Fibroblast of lung (primary cell): Measurements from ENCODE around the gene SVEP1. TPM values are rescaled to one million over a fixed set of nuclear protein-coding genes. Genes with fewer than 3 reads are reported as not detected.
A peak's percentile ranks its signal among the peaks of the same experiment; 100 is the strongest.

Experiments
- DNase-seq, 2 donors: peaks; one replicate each; pipeline versions ENCODE4 v3.0.0 to v3.0.0-alpha.2; 2010; ENCODE audit warnings: low read depth in 2 of 2
- H2AFZ ChIP-seq: 2 replicates; pipeline ENCODE4 v1.5.1; 2012; ENCODE audit warnings: low read length, control low read depth, inconsistent platforms
- H3K27ac ChIP-seq: 2 replicates; pipeline ENCODE4 v1.5.1; 2011; ENCODE audit warnings: low read length, control low read depth; ENCODE audit not compliant: insufficient read depth
- H3K27me3 ChIP-seq: 2 replicates; pipeline ENCODE4 v1.5.1; 2011; ENCODE audit warnings: mild to moderate bottlenecking, low read length; ENCODE audit not compliant: control insufficient read depth, insufficient read depth
- H3K36me3 ChIP-seq: 2 replicates; pipeline ENCODE4 v1.5.1; 2011; ENCODE audit warnings: low read length; ENCODE audit not compliant: control insufficient read depth, insufficient read depth
- H3K4me1 ChIP-seq: 2 replicates; pipeline ENCODE4 v1.5.1; 2011; ENCODE audit warnings: low read length; ENCODE audit not compliant: control insufficient read depth, insufficient read depth; ENCODE audit errors: extremely low read depth
- H3K4me2 ChIP-seq: 2 replicates; pipeline ENCODE4 v1.5.1; 2011; ENCODE audit warnings: low read length, control low read depth; ENCODE audit not compliant: insufficient read depth; ENCODE audit errors: extremely low read depth
- H3K4me3 ChIP-seq, 4 experiments: fragments of 200-600 bp in 1 of 4; sonication (generic) in 1 of 4; replicated peaks in 1 of 4; 2 replicates each; pipeline ENCODE4 v1.5.1; 2011 to 2016; ENCODE audit warnings: low read length in 4 of 4, low read depth in 3 of 4, mild to moderate bottlenecking in 3 of 4, control low read depth in 2 of 4, inconsistent platforms in 1 of 4, mixed read lengths in 1 of 4; ENCODE audit not compliant: insufficient read depth in 1 of 4; ENCODE audit errors: control extremely low read depth in 1 of 4
- H3K79me2 ChIP-seq: 2 replicates; pipeline ENCODE4 v1.5.1; 2012; ENCODE audit warnings: mild to moderate bottlenecking, low read length, inconsistent platforms; ENCODE audit not compliant: control insufficient read depth, insufficient read depth
- H3K9ac ChIP-seq: 2 replicates; pipeline ENCODE4 v1.5.1; 2011; ENCODE audit warnings: mild to moderate bottlenecking, low read length, control low read depth; ENCODE audit not compliant: insufficient read depth
- H3K9me3 ChIP-seq: 2 replicates; pipeline ENCODE4 v1.5.1; 2012; ENCODE audit warnings: low read depth, low read length; ENCODE audit not compliant: control insufficient read depth, insufficient read depth
- H4K20me1 ChIP-seq: 2 replicates; pipeline ENCODE4 v1.5.1; 2011; ENCODE audit warnings: low read length; ENCODE audit not compliant: control insufficient read depth, insufficient read depth; ENCODE audit errors: extremely low read depth
- EZH2 ChIP-seq: IDR thresholded peaks from 2 replicates; pipeline ENCODE4 v1.5.1; 2012; ENCODE audit warnings: low read length, control low read depth, mild to moderate bottlenecking; ENCODE audit errors: missing control alignments
- polyA plus RNA-seq, 2 donors: library from polyadenylated mRNA; depleted of rRNA in 1 of 2; stranded (reverse) in 1 of 2; unstranded in 1 of 2; fragments of >200 nt; gene quantifications; 2 replicates each; pipeline ENCODE4 v1.2.1, GENCODE V29; 2011 to 2012; ENCODE audit warnings: missing spikeins in 1 of 2
- total RNA-seq: library from RNA; depleted of rRNA; stranded (reverse); fragments of >200 nt; gene quantifications from 2 replicates; pipeline ENCODE4 v1.2.1, GENCODE V29; 2014
- TF ChIP-seq, protein P1 (sequence below), 2 donors: IDR thresholded peaks in 1 of 2; conservative IDR thresholded peaks in 1 of 2; 1 replicate in 1 of 2; 2 replicates in 1 of 2; pipeline ENCODE4 v1.5.1; 2011 to 2012; ENCODE audit warnings: low read length in 2 of 2, control low read depth in 1 of 2, inconsistent platforms in 1 of 2, low read depth in 1 of 2, mild to moderate bottlenecking in 1 of 2

SVEP1 gene
- total and polyA plus RNA-seq, 2 donors (not counting 1 experiment from before 2014, with no cell fraction given) = 46.3 to 96.9 TPM

GRCh38 chr9:110605565-110605964 lies 26.0 kb upstream of the SVEP1 start:
- H3K9ac ChIP-seq = no peak overlapping the region
- H2AFZ ChIP-seq = no peak overlapping the region
- TF ChIP-seq EZH2 = no peak
- no peak overlapping the region for H3K4me2 ChIP-seq
- H3K36me3 ChIP-seq = no peaks in the 10 kb centered on the region
- H3K27me3 ChIP-seq = no peaks in the 10 kb centered on the region
- H3K4me3 ChIP-seq = no peak overlapping the region
- no peak for DNase-seq
- H3K9me3 ChIP-seq = no peaks in the 10 kb centered on the region
- H3K79me2 ChIP-seq = no peaks in the 10 kb centered on the region
- H3K4me1 ChIP-seq = no peaks in the 10 kb centered on the region
- H4K20me1 ChIP-seq = no peaks in the 10 kb centered on the region
- H3K27ac ChIP-seq = no peak overlapping the region

- Histone ChIP-seq H3K36me3 (no peaks in the 10 kb centered on the region), H3K4me3 (no peak overlapping the region), H3K27me3 (no peaks in the 10 kb centered on the region), H3K79me2 (no peaks in the 10 kb centered on the region), H3K4me1 (no peaks in the 10 kb centered on the region), H3K27ac (no peak overlapping the region), H3K4me2 (no peak overlapping the region), H4K20me1 (no peaks in the 10 kb centered on the region), H3K9ac (no peak overlapping the region), H3K9me3 (no peaks in the 10 kb centered on the region), H2AFZ (no peak overlapping the region)
- DNase-seq = no peak
- TF ChIP-seq EZH2 = no peak
- TF ChIP-seq, protein P1, sequence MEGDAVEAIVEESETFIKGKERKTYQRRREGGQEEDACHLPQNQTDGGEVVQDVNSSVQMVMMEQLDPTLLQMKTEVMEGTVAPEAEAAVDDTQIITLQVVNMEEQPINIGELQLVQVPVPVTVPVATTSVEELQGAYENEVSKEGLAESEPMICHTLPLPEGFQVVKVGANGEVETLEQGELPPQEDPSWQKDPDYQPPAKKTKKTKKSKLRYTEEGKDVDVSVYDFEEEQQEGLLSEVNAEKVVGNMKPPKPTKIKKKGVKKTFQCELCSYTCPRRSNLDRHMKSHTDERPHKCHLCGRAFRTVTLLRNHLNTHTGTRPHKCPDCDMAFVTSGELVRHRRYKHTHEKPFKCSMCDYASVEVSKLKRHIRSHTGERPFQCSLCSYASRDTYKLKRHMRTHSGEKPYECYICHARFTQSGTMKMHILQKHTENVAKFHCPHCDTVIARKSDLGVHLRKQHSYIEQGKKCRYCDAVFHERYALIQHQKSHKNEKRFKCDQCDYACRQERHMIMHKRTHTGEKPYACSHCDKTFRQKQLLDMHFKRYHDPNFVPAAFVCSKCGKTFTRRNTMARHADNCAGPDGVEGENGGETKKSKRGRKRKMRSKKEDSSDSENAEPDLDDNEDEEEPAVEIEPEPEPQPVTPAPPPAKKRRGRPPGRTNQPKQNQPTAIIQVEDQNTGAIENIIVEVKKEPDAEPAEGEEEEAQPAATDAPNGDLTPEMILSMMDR (conservative IDR thresholded peaks at IDR 0.05 in 1 of 2, IDR thresholded peaks at IDR 0.05 in 1 of 2; ENCODE audit: low read depth in 1 of 2, low read length in 2 of 2) = no peak
Measured at GRCh38 chr9:110604171-110604601, 24.6 kb upstream of the SVEP1 start.

- no peaks in the 10 kb centered on the region for H3K36me3 ChIP-seq
- no peaks in the 10 kb centered on the region for H3K9me3 ChIP-seq
- no peaks in the 10 kb centered on the region for H4K20me1 ChIP-seq
- no peak overlapping the region for H3K4me2 ChIP-seq
- no peaks in the 10 kb centered on the region for H3K4me1 ChIP-seq
- no peak overlapping the region for H3K4me3 ChIP-seq
- no peak overlapping the region for H3K9ac ChIP-seq
- H3K27me3 ChIP-seq = no peaks in the 10 kb centered on the region
- H3K27ac ChIP-seq = no peak overlapping the region
- H2AFZ ChIP-seq = no peak overlapping the region
- TF ChIP-seq EZH2 = no peak
- peak in 1 of 2 donors; percentile 33 for DNase-seq
- H3K79me2 ChIP-seq = no peaks in the 10 kb centered on the region
Measured at GRCh38 chr9:110602281-110602680, 22.7 kb upstream of the SVEP1 start.

GRCh38 chr9:110601098-110601497 lies 21.6 kb upstream of the SVEP1 start:
- TF ChIP-seq, protein P1 (conservative IDR thresholded peaks at IDR 0.05 in 1 of 2, IDR thresholded peaks at IDR 0.05 in 1 of 2; ENCODE audit: low read depth in 1 of 2, low read length in 2 of 2) = no peak
- no peak for TF ChIP-seq EZH2
- no peak for DNase-seq
- no peaks in the 10 kb centered on the region for H3K9me3 ChIP-seq
- no peak overlapping the region for H3K27ac ChIP-seq
- no peaks in the 10 kb centered on the region for H4K20me1 ChIP-seq
- no peaks in the 10 kb centered on the region for H3K4me1 ChIP-seq
- H3K27me3 ChIP-seq = no peaks in the 10 kb centered on the region
- no peaks in the 10 kb centered on the region for H3K79me2 ChIP-seq
- no peak overlapping the region for H3K4me3 ChIP-seq
- H2AFZ ChIP-seq = no peak overlapping the region
- no peak overlapping the region for H3K4me2 ChIP-seq
- no peak overlapping the region for H3K9ac ChIP-seq
- H3K36me3 ChIP-seq = no peaks in the 10 kb centered on the region
